Measurements from ENCODE around the gene LYRM1.
"Not testable (repeated sequence)": the region's sequence is repeated elsewhere in the genome, so short reads cannot be mapped to it uniquely, and the experiment has no call there.

Gene LYRM1

GRCh38 chr16:20900299-20901067, at the start of gene LYRM1, which contains the start of gene DCUN1D3:
LYRM1 (plus strand) TSS chr16:20900771; CDS start chr16:20915556, 14,785 bp downstream.
DCUN1D3 (minus strand) TSS chr16:20900358; CDS start chr16:20862538, 37,820 bp downstream.
- DNase-seq: peak; percentile 91 to 93

- no peak for DNase-seq
Observed at GRCh38 chr16:20850981-20851380, 49.6 kb upstream of the LYRM1 start.

- DNase-seq: no peak
Observed at GRCh38 chr16:20851601-20852000, 49.0 kb upstream of the LYRM1 start.

GRCh38 chr16:20853143-20853542, 47.4 kb upstream of the LYRM1 start:
- no peak for DNase-seq

- DNase-seq: no peak
Observed at GRCh38 chr16:20853981-20854620, 46.5 kb upstream of the LYRM1 start.

- no peak for DNase-seq
Observed at GRCh38 chr16:20854963-20855362, 45.6 kb upstream of the LYRM1 start.

GRCh38 chr16:20857281-20857680, 43.3 kb upstream of the LYRM1 start:
- DNase-seq: no peak

- DNase-seq: no peak
Observed at GRCh38 chr16:20859229-20859628, 41.3 kb upstream of the LYRM1 start.

- DNase-seq: no peak
Observed at GRCh38 chr16:20859699-20860098, 40.9 kb upstream of the LYRM1 start.

GRCh38 chr16:20860361-20860760, 40.2 kb upstream of the LYRM1 start:
- DNase-seq: no peak

- not testable (repeated sequence) for DNase-seq
Observed at GRCh38 chr16:20860995-20861394, 39.6 kb upstream of the LYRM1 start.

- no peak for DNase-seq
Observed at GRCh38 chr16:20862162-20862960, 38.2 kb upstream of the LYRM1 start.

- DNase-seq: not testable (repeated sequence)
Observed at GRCh38 chr16:20864376-20864775, 36.2 kb upstream of the LYRM1 start.

- DNase-seq: no peak
Observed at GRCh38 chr16:20865420-20866131, 35.0 kb upstream of the LYRM1 start.

GRCh38 chr16:20866145-20866772, 34.3 kb upstream of the LYRM1 start:
- DNase-seq: no peak

- DNase-seq: no peak
Observed at GRCh38 chr16:20866801-20867200, 33.8 kb upstream of the LYRM1 start.

GRCh38 chr16:20867585-20867984, 33.0 kb upstream of the LYRM1 start:
- no peak for DNase-seq

- no peak for DNase-seq
Observed at GRCh38 chr16:20868890-20869289, 31.7 kb upstream of the LYRM1 start.

GRCh38 chr16:20870122-20870820, 30.3 kb upstream of the LYRM1 start:
- no peak for DNase-seq

- DNase-seq: no peak
Observed at GRCh38 chr16:20871258-20871657, 29.3 kb upstream of the LYRM1 start.

- no peak for DNase-seq
Observed at GRCh38 chr16:20871941-20872815, 28.4 kb upstream of the LYRM1 start.
